ENCODE results near the gene NCK2. TPM values are rescaled to one million over a fixed set of nuclear protein-coding genes. Genes with fewer than 3 reads are reported as not detected.

NCK2 gene
- polyA plus RNA-seq, 1 of the 3 experiments (the other 2 are of a cell fraction), result 42.8 TPM

GRCh38 chr2:105822186-105822585 is 77.5 kb downstream of the NCK2 start:
- DNase-seq, result no peak
- CTCF ChIA-PET, result interaction anchor here (1.2 kb wide), 1 partner anchor 32 kb away, joined by 3 read pairs; no protein-coding TSS in a partner anchor
- peaks cover 11% of the 10 kb centered on the region; the same call in 1 of the 2 replicates for H3K79me2 ChIP-seq (ENCODE audit: insufficient read depth)

More at GRCh38 chr2:105822186-105822585, 77.5 kb downstream of the NCK2 start:
- Histone ChIP-seq H3K9me2 (no peaks in the 10 kb centered on the region), H3K27ac (ENCODE audit: low read depth in 2 of 2, low read length in 1 of 2) (no peak overlapping the region), H3F3A (replicated peaks; ENCODE audit: insufficient read depth) (no peaks in the 10 kb centered on the region), H3K27me3 (ENCODE audit: insufficient read depth) (no peaks in the 10 kb centered on the region), H3K36me3 (replicated peaks in 1 of 2; ENCODE audit: control insufficient read depth in 1 of 2, insufficient read depth in 2 of 2, low read length in 1 of 2) (peaks cover 0 to 9% of the 10 kb centered on the region in 2 experiments), H3K9ac (no peak overlapping the region), H3K4me2 (no peak overlapping the region), H4K20me1 (ENCODE audit: insufficient read depth) (peaks cover 10% of the 10 kb centered on the region; the same call in 1 of the 2 replicates), H3K9me3 (no peaks in the 10 kb centered on the region), H3K4me1 (ENCODE audit: control insufficient read depth in 1 of 2, insufficient read depth in 2 of 2, low read depth in 1 of 2, low read length in 1 of 2) (peaks cover 0 to 6% of the 10 kb centered on the region in 2 experiments; a peak in 1 of 4 replicates), H3K4me3 (ENCODE audit: low read depth in 2 of 2, low read length in 1 of 2) (no peak overlapping the region), H2AFZ (ENCODE audit: low read depth) (no peak overlapping the region)
- POLR2A ChIA-PET, result no interaction called here
- 87% methylated on average over 7 of the region's 7 CpGs for WGBS (ENCODE audit: low lambda C conversion rate)
- TF ChIP-seq SMC3 (IDR thresholded peaks at IDR 0.05; ENCODE audit: low read depth, low read length) (no peak), NFIC (IDR thresholded peaks at IDR 0.05; ENCODE audit: borderline replicate concordance) (no peak), USF2 (IDR thresholded peaks at IDR 0.05; ENCODE audit: borderline replicate concordance, low read depth, low read length) (no peak), TEAD4 (IDR thresholded peaks at IDR 0.05; ENCODE audit: borderline replicate concordance, insufficient read depth) (no peak), GATA2 (CRISPR knock-in tag; IDR thresholded peaks at IDR 0.05) (no peak), GABPA (IDR thresholded peaks at IDR 0.05; ENCODE audit: low read depth) (no peak), CHD2 (IDR thresholded peaks at IDR 0.05; ENCODE audit: low read length, partially characterized antibody) (no peak), FOXJ3 (CRISPR knock-in tag; IDR thresholded peaks at IDR 0.05) (no peak), POLR2AphosphoS5 (IDR thresholded peaks at IDR 0.05; ENCODE audit: low read depth, low read length) (no peak), ELF1 (IDR thresholded peaks at IDR 0.05) (no peak), EZH2phosphoT487 (IDR thresholded peaks at IDR 0.05; ENCODE audit: borderline replicate concordance, low read depth) (no peak), SIN3A (IDR thresholded peaks at IDR 0.05; ENCODE audit: borderline replicate concordance, low read depth, low read length) (no peak), FOXM1 (IDR thresholded peaks at IDR 0.05; ENCODE audit: low read depth) (no peak), MXI1 (IDR thresholded peaks at IDR 0.05; ENCODE audit: low read depth, low read length) (no peak), TCF12 (IDR thresholded peaks at IDR 0.05) (no peak), CTCF (IDR thresholded peaks at IDR 0.05) (no peak)
- TF ChIP-seq, protein P1, sequence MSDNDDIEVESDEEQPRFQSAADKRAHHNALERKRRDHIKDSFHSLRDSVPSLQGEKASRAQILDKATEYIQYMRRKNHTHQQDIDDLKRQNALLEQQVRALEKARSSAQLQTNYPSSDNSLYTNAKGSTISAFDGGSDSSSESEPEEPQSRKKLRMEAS (IDR thresholded peaks at IDR 0.05; ENCODE audit: low read depth), result no peak
- TF ChIP-seq, protein P2, sequence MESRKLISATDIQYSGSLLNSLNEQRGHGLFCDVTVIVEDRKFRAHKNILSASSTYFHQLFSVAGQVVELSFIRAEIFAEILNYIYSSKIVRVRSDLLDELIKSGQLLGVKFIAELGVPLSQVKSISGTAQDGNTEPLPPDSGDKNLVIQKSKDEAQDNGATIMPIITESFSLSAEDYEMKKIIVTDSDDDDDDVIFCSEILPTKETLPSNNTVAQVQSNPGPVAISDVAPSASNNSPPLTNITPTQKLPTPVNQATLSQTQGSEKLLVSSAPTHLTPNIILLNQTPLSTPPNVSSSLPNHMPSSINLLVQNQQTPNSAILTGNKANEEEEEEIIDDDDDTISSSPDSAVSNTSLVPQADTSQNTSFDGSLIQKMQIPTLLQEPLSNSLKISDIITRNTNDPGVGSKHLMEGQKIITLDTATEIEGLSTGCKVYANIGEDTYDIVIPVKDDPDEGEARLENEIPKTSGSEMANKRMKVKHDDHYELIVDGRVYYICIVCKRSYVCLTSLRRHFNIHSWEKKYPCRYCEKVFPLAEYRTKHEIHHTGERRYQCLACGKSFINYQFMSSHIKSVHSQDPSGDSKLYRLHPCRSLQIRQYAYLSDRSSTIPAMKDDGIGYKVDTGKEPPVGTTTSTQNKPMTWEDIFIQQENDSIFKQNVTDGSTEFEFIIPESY (IDR thresholded peaks at IDR 0.05; ENCODE audit: borderline replicate concordance, low read depth), result no peak

All from SK-N-SH (cell line).